IMR-90 (cell line): Measurements from ENCODE around the gene MRPS10. TPM values are rescaled to one million over a fixed set of nuclear protein-coding genes. Genes with fewer than 3 reads are reported as not detected.

Experiments used
- ATAC-seq: fragments of 200-7000 bp; cut with Tn5 transposase; 2 replicates; pipeline ENCODE4 v1.9.1; 2020; ENCODE audit warnings: low read depth, mild to moderate bottlenecking, moderate library complexity
- BruUV-seq: library from RNA; stranded (reverse); fragments of 400-500 nt; replicated peaks from 2 replicates; lab custom pipeline; 2021; lab: Mats Ljungman, UMichigan
- CTCF ChIA-PET: fragments of 300-600 bp; formaldehyde crosslinking; extraction: SDS; loops from one replicate; lab custom pipeline; 2021; ENCODE audit warnings: antibody characterized with exemption; lab: Yijun Ruan, JAX
- POLR2A ChIA-PET: fragments of 300-600 bp; sonication (Branson Sonifier 250); formaldehyde crosslinking; loops from one replicate; lab custom pipeline; 2022; ENCODE audit warnings: antibody characterized with exemption; ENCODE audit not compliant: unreplicated experiment; lab: Charles Lee
- DNase-seq: peaks from one replicate; pipeline ENCODE4 v3.0.0; 2013
- H2AFZ ChIP-seq: replicated peaks from 2 replicates; pipeline ENCODE3; 2013; ENCODE audit warnings: low read length, mild to moderate bottlenecking; ENCODE audit not compliant: poor library complexity
- H2AK5ac ChIP-seq: 2 replicates; pipeline ENCODE4 v1.6.1; 2013; ENCODE audit warnings: low read depth, low read length, inconsistent platforms
- H2AK9ac ChIP-seq: replicated peaks from 2 replicates; pipeline ENCODE3; 2013; ENCODE audit warnings: mild to moderate bottlenecking, low read depth, low read length, moderate library complexity; ENCODE audit not compliant: poor library complexity
- H2BK120ac ChIP-seq: 2 replicates; pipeline ENCODE4 v1.6.1; 2013; ENCODE audit warnings: low read depth, low read length, inconsistent platforms
- H2BK15ac ChIP-seq: 3 replicates; pipeline ENCODE4 v1.6.1; 2013; ENCODE audit warnings: low read depth, low read length, inconsistent platforms
- H2BK20ac ChIP-seq: 2 replicates; pipeline ENCODE4 v1.6.1; 2013; ENCODE audit warnings: low read depth, mild to moderate bottlenecking, inconsistent platforms, low read length, moderate library complexity
- H2BK5ac ChIP-seq: 2 replicates; pipeline ENCODE4 v1.6.1; 2013; ENCODE audit warnings: mild to moderate bottlenecking, low read depth, low read length, inconsistent platforms; ENCODE audit not compliant: poor library complexity, severe bottlenecking
- H3K14ac ChIP-seq: replicated peaks from 2 replicates; pipeline ENCODE4 v1.6.1; 2013; ENCODE audit warnings: low read depth, low read length, inconsistent platforms
- H3K18ac ChIP-seq: 2 replicates; pipeline ENCODE4 v1.6.1; 2013; ENCODE audit warnings: low read depth, low read length, control low read depth
- H3K23ac ChIP-seq: 2 replicates; pipeline ENCODE4 v1.6.1; 2013; ENCODE audit warnings: low read depth, low read length, inconsistent platforms
- H3K27ac ChIP-seq: 2 replicates; pipeline ENCODE4 v1.5.1; 2013; ENCODE audit warnings: mild to moderate bottlenecking, control low read depth, low read length; ENCODE audit not compliant: insufficient read depth
- H3K27me3 ChIP-seq: 2 replicates; pipeline ENCODE4 v1.6.1; 2013; ENCODE audit warnings: low read length; ENCODE audit not compliant: control insufficient read depth, insufficient read depth
- H3K36me3 ChIP-seq: 2 replicates; pipeline ENCODE4 v1.6.1; 2013; ENCODE audit warnings: low read length, mixed read lengths; ENCODE audit not compliant: control insufficient read depth, insufficient read depth
- H3K4ac ChIP-seq: 2 replicates; pipeline ENCODE4 v1.6.1; 2013; ENCODE audit warnings: low read depth, low read length, inconsistent platforms
- H3K4me1 ChIP-seq: 2 replicates; pipeline ENCODE4 v1.6.1; 2013; ENCODE audit warnings: low read length, mixed read lengths; ENCODE audit not compliant: control insufficient read depth, insufficient read depth
- H3K4me2 ChIP-seq: 2 replicates; pipeline ENCODE4 v1.6.1; 2013; ENCODE audit warnings: low read depth, mild to moderate bottlenecking, control low read depth, low read length, moderate library complexity
- H3K4me3 ChIP-seq: 2 replicates; pipeline ENCODE4 v1.5.1; 2013; ENCODE audit warnings: low read depth, mild to moderate bottlenecking, control low read depth, low read length, moderate library complexity; ENCODE audit not compliant: insufficient read depth
- H3K56ac ChIP-seq: 2 replicates; pipeline ENCODE4 v1.6.1; 2013; ENCODE audit warnings: low read length, inconsistent platforms; ENCODE audit not compliant: insufficient read depth; ENCODE audit errors: extremely low read depth
- H3K79me1 ChIP-seq, 2 experiments: 2 replicates each; pipeline ENCODE4 v1.6.1; 2013; ENCODE audit warnings: low read length in 2 of 2, inconsistent platforms in 1 of 2, low read depth in 1 of 2
- H3K9ac ChIP-seq: 2 replicates; pipeline ENCODE4 v1.6.1; 2013; ENCODE audit warnings: low read depth, low read length, control low read depth
- H3K9me1 ChIP-seq: 2 replicates; pipeline ENCODE4 v1.6.1; 2013; ENCODE audit warnings: low read length, inconsistent platforms; ENCODE audit not compliant: insufficient read depth
- H3K9me3 ChIP-seq: 2 replicates; pipeline ENCODE4 v1.6.1; 2013; ENCODE audit warnings: low read length; ENCODE audit not compliant: control insufficient read depth, insufficient read depth
- H4K20me1 ChIP-seq: 2 replicates; pipeline ENCODE4 v1.6.1; 2013; ENCODE audit warnings: low read length, inconsistent platforms; ENCODE audit not compliant: insufficient read depth
- H4K5ac ChIP-seq: 2 replicates; pipeline ENCODE4 v1.6.1; 2013; ENCODE audit warnings: mild to moderate bottlenecking, low read depth, low read length, control low read depth
- H4K8ac ChIP-seq, 2 experiments: 2 replicates each; pipeline ENCODE4 v1.6.1; 2013; ENCODE audit warnings: low read depth in 2 of 2, low read length in 2 of 2, control low read depth in 1 of 2, inconsistent platforms in 1 of 2
- H4K91ac ChIP-seq: 2 replicates; pipeline ENCODE4 v1.6.1; 2013; ENCODE audit warnings: low read depth, low read length, inconsistent platforms; ENCODE audit not compliant: insufficient read depth
- BHLHE40 ChIP-seq: fragments of 150-350 bp; IDR thresholded peaks from 2 replicates; pipeline ENCODE4 v1.6.1; 2016; ENCODE audit warnings: mild to moderate bottlenecking, low read depth, low read length
- CEBPB ChIP-seq: IDR thresholded peaks from 2 replicates; pipeline ENCODE4 v1.6.1; 2012; ENCODE audit warnings: low read depth, low read length, improper control_type of control experiment
- CHD1 ChIP-seq: IDR thresholded peaks from 2 replicates; pipeline ENCODE4 v1.6.1; 2012; ENCODE audit warnings: low read depth, low read length, improper control_type of control experiment
- CTCF ChIP-seq: conservative IDR thresholded peaks from 2 replicates; pipeline ENCODE4 v1.5.1; 2012; ENCODE audit warnings: mild to moderate bottlenecking, low read depth, low read length, improper control_type of control experiment
- FOS ChIP-seq: fragments of 150-350 bp; IDR thresholded peaks from 2 replicates; pipeline ENCODE4 v1.6.1; 2016; ENCODE audit warnings: low read depth, low read length
- MAFK ChIP-seq: IDR thresholded peaks from 2 replicates; pipeline ENCODE4 v1.6.1; 2012; ENCODE audit warnings: low read depth, low read length, improper control_type of control experiment
- MAZ ChIP-seq: IDR thresholded peaks from 2 replicates; pipeline ENCODE4 v1.6.1; 2012; ENCODE audit warnings: low read depth, mild to moderate bottlenecking, low read length, improper control_type of control experiment, moderate library complexity, borderline replicate concordance
- MXI1 ChIP-seq: IDR thresholded peaks from 2 replicates; pipeline ENCODE4 v1.6.1; 2012; ENCODE audit warnings: low read depth, mild to moderate bottlenecking, low read length, moderate library complexity, borderline replicate concordance
- NFE2L2 ChIP-seq: fragments of 150-350 bp; IDR thresholded peaks from 2 replicates; pipeline ENCODE4 v1.6.1; 2016; ENCODE audit warnings: low read depth, mild to moderate bottlenecking, low read length
- POLR2A ChIP-seq: IDR thresholded peaks from 2 replicates; pipeline ENCODE4 v1.6.1; 2012; ENCODE audit warnings: mild to moderate bottlenecking, low read depth, low read length
- RAD21 ChIP-seq: IDR thresholded peaks from 2 replicates; pipeline ENCODE4 v1.6.1; 2012; ENCODE audit warnings: low read length, improper control_type of control experiment
- RCOR1 ChIP-seq: IDR thresholded peaks from 2 replicates; pipeline ENCODE4 v1.6.1; 2012; ENCODE audit warnings: mild to moderate bottlenecking, low read length, improper control_type of control experiment; ENCODE audit not compliant: insufficient replicate concordance
- RFX5 ChIP-seq: IDR thresholded peaks from 2 replicates; pipeline ENCODE4 v1.8.0; 2012; ENCODE audit warnings: low read depth, mild to moderate bottlenecking, low read length, moderate library complexity
- SMC3 ChIP-seq: fragments of 150-350 bp; IDR thresholded peaks from 2 replicates; pipeline ENCODE4 v1.6.1; 2016; ENCODE audit warnings: low read depth, mild to moderate bottlenecking, antibody characterized with exemption, low read length, moderate library complexity
- dilution Hi-C: fragments of 300-500 bp; cut with HindIII; formaldehyde crosslinking; loops from one replicate; pipeline ENCODE4 v1.14.3; 2018; ENCODE audit warnings: low sequenced_read_pairs; ENCODE audit not compliant: unreplicated experiment
- in situ Hi-C: fragments of 300-500 bp; cut with MboI; formaldehyde crosslinking; loops from 3 replicates; pipeline ENCODE4 v1.14.3; 2019; ENCODE audit warnings: low sequenced_read_pairs, inconsistent platforms, mixed read lengths
- intact Hi-C: fragments of 100-400 bp; cut with micrococcal nuclease; formaldehyde crosslinking; loops from 2 replicates; pipeline ENCODE4 v1.10.0; 2022
- polyA plus RNA-seq, 3 experiments: library from polyadenylated mRNA; depleted of rRNA; stranded (reverse); fragments of >200 nt; gene quantifications; 2 replicates each; pipeline ENCODE4 v1.2.3, GENCODE V29; 2012; ENCODE audit warnings: low replicate concordance in 1 of 3
- total RNA-seq: library from RNA; depleted of rRNA; stranded (reverse); fragments of >200 nt; gene quantifications from 2 replicates; pipeline ENCODE4 v1.2.3, GENCODE V29; 2012
- TF ChIP-seq, protein P1 (sequence below): fragments of 150-350 bp; IDR thresholded peaks from 2 replicates; pipeline ENCODE4 v1.6.1; 2016; ENCODE audit warnings: low read depth, mild to moderate bottlenecking, low read length, moderate library complexity, borderline replicate concordance
- TF ChIP-seq, protein P2 (sequence below): fragments of 150-350 bp; IDR thresholded peaks from 2 replicates; pipeline ENCODE4 v1.6.1; 2017; ENCODE audit warnings: mild to moderate bottlenecking, antibody characterized with exemption, low read length, low read depth

The MRPS10 gene
- total and polyA plus RNA-seq, 2 of the 4 experiments (the other 2 are of a cell fraction): 28.5 to 47.0 TPM

DNA sequence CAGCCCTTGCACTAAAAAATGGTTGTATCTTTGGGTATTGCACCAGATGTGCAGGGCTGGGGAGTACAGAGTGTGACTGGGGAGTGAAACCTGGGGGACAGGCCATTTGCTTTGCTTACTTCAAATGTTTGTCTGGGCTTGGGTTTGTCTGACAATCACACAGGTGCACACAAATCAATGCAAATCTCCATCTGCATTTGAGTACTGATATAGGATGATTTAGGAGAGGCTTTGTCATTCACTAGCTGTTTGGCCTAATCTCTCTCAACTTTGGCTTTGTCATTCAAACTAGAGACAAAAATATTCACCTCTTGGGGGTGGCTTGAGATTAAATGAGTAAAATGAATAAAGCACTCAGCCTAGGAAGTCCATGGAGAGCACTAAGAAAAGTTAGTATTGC lies 40.7 kb downstream of the MRPS10 start:
- Histone ChIP-seq H3K9me1 (no peaks in the 10 kb centered on the region), H3K9me3 (no peaks in the 10 kb centered on the region), H2BK5ac (no peak overlapping the region), H3K9ac (no peak overlapping the region), H2BK120ac (no peak overlapping the region), H2BK20ac (no peak overlapping the region), H3K23ac (no peak overlapping the region), H3K27ac (no peak overlapping the region), H2BK15ac (no peak overlapping the region), H3K36me3 (no peaks in the 10 kb centered on the region), H4K91ac (no peak overlapping the region), H2AK5ac (no peak overlapping the region), H3K79me1 (no peaks in the 10 kb centered on the region), H4K5ac (no peak overlapping the region), H3K18ac (no peak overlapping the region), H3K4me3 (no peak overlapping the region), H3K14ac (no peak overlapping the region), H3K27me3 (no peaks in the 10 kb centered on the region), H3K4ac (no peak overlapping the region), H4K20me1 (no peaks in the 10 kb centered on the region), H3K56ac (no peak overlapping the region), H2AFZ (no peak overlapping the region), H3K4me1 (no peaks in the 10 kb centered on the region), H2AK9ac (no peak overlapping the region), H4K8ac (no peak overlapping the region), H3K4me2 (no peak overlapping the region)
- intact Hi-C loops (no loop called here), dilution Hi-C loops (no loop called here), in situ Hi-C loops (no loop called here)
- no peak for DNase-seq
- TF ChIP-seq RAD21 (no peak), NFE2L2 (no peak), FOS (no peak), SMC3 (no peak), CHD1 (no peak), MAZ (no peak), BHLHE40 (no peak), POLR2A (no peak), CTCF (no peak), MAFK (no peak), RCOR1 (no peak), CEBPB (no peak), MXI1 (no peak), RFX5 (no peak)
- TF ChIP-seq, protein P1, sequence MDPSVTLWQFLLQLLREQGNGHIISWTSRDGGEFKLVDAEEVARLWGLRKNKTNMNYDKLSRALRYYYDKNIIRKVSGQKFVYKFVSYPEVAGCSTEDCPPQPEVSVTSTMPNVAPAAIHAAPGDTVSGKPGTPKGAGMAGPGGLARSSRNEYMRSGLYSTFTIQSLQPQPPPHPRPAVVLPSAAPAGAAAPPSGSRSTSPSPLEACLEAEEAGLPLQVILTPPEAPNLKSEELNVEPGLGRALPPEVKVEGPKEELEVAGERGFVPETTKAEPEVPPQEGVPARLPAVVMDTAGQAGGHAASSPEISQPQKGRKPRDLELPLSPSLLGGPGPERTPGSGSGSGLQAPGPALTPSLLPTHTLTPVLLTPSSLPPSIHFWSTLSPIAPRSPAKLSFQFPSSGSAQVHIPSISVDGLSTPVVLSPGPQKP: no peak
- TF ChIP-seq, protein P2, sequence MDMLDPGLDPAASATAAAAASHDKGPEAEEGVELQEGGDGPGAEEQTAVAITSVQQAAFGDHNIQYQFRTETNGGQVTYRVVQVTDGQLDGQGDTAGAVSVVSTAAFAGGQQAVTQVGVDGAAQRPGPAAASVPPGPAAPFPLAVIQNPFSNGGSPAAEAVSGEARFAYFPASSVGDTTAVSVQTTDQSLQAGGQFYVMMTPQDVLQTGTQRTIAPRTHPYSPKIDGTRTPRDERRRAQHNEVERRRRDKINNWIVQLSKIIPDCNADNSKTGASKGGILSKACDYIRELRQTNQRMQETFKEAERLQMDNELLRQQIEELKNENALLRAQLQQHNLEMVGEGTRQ: no peak
- BruUV-seq: no TSS peak
- ChIA-PET POLR2A (no interaction called here), CTCF (interaction anchor here (0.7 kb wide), 1 partner anchor 23 kb away, joined by 3 read pairs; no protein-coding TSS in a partner anchor)
- no peak for ATAC-seq
